Upper lobe of left lung (tissue), 6 donors: Measurements from ENCODE around the gene ERG. TPM values are rescaled to one million over a fixed set of nuclear protein-coding genes. Genes with fewer than 3 reads are reported as not detected.

Experiments used
- ATAC-seq, 2 donors: fragments of 200-7000 bp; cut with Tn5 transposase; one replicate each; pipeline ENCODE4 v1.9.1; 2022; ENCODE audit warnings: mild to moderate bottlenecking in 2 of 2, moderate library complexity in 2 of 2; ENCODE audit not compliant: low FRiP score in 2 of 2
- DNase-seq, 2 donors: peaks; one replicate each; pipeline ENCODE4 v3.0.0-alpha.2; 2019 to 2020
- H3K27ac ChIP-seq, 4 donors: fragments of 200-600 bp; sonication (generic); one replicate each; pipeline ENCODE4 v1.5.1; 2016 to 2019
- H3K27me3 ChIP-seq, 4 donors: fragments of 200-600 bp; sonication (generic); one replicate each; pipeline ENCODE4 v1.5.1; 2017 to 2019
- H3K36me3 ChIP-seq, 4 donors: fragments of 200-600 bp; sonication (generic); one replicate each; pipeline ENCODE4 v1.5.1; 2016 to 2019
- H3K4me1 ChIP-seq, 4 donors: fragments of 200-600 bp; sonication (generic); one replicate each; pipeline ENCODE4 v1.5.1; 2018 to 2019
- H3K4me3 ChIP-seq, 4 donors: fragments of 200-600 bp; sonication (generic); one replicate each; pipeline ENCODE4 v1.5.1; 2017 to 2019; ENCODE audit warnings: mild to moderate bottlenecking in 2 of 4, moderate library complexity in 1 of 4
- H3K9me3 ChIP-seq, 4 donors: fragments of 200-600 bp; sonication (generic); one replicate each; pipeline ENCODE4 v1.5.1; 2018 to 2019
- CTCF ChIP-seq, 6 experiments: fragments of 450-650 bp in 4 of 6; fragments of 200-600 bp in 2 of 6; sonication (generic) in 2 of 6; IDR thresholded peaks; one replicate each; pipeline ENCODE4 v1.5.1; 2016 to 2019; ENCODE audit warnings: antibody characterized with exemption in 6 of 6
- EP300 ChIP-seq, 4 donors: sonication (generic); formaldehyde crosslinking; IDR thresholded peaks; one replicate each; pipeline ENCODE4 v1.5.1; 2017; ENCODE audit warnings: antibody characterized with exemption in 4 of 4, control low read depth in 2 of 4
- POLR2A ChIP-seq, 4 donors: fragments of 450-650 bp; IDR thresholded peaks; one replicate each; pipeline ENCODE4 v1.5.1; 2016 to 2017; ENCODE audit warnings: antibody characterized with exemption in 4 of 4, mild to moderate bottlenecking in 2 of 4
- POLR2AphosphoS5 ChIP-seq, 2 donors: sonication (generic); formaldehyde crosslinking; IDR thresholded peaks; one replicate each; pipeline ENCODE4 v1.5.1; 2017; ENCODE audit warnings: antibody characterized with exemption in 2 of 2
- WGBS, 2 donors: methylation state at CpG; one replicate each; pipeline ENCODE4 v1.1.5; 2017 to 2018; 5-methylcytosine and 5-hydroxymethylcytosine counted together
- total RNA-seq, 6 donors: library from RNA; depleted of rRNA in 4 of 6; stranded (reverse); fragments of >200 nt in 4 of 6; gene quantifications; one replicate each; pipeline versions ENCODE4 v1.1.0 to v1.2.1, GENCODE V29; 2016 to 2021
- donor health status: DM: no; HTN: no; CAD: no; lungs with moderate emphysema.
- donor health status: DM: no; HTN: yes; CAD: no; lungs with severe emphysema.

The ERG gene
- total RNA-seq, 6 donors from 2014 or later = 14.7 to 38.9 (median 18.1) TPM

- H3K27ac ChIP-seq = peak overlapping the region in 1 of 4 donors; percentile 9
- DNase-seq (no peak), ATAC-seq (no peak)
Observed at GRCh38 chr21:38448671-38449385, 49.4 kb downstream of the ERG start.

GRCh38 chr21:38447611-38448010 lies 50.7 kb downstream of the ERG start:
- H3K9me3 ChIP-seq = no peaks in the 10 kb centered on the region
- H3K4me1 ChIP-seq = peaks cover 4 to 10% (median 6%) of the 10 kb centered on the region in 4 donors
- no peak overlapping the region for H3K4me3 ChIP-seq
- ATAC-seq = no peak
- DNase-seq = no peak
- H3K27me3 ChIP-seq = no peaks in the 10 kb centered on the region
- WGBS, 2 donors = 37 to 54% methylated on average over 3 of the region's 3 CpGs
- peak overlapping the region in 1 of 4 donors; percentile 1 for H3K27ac ChIP-seq
- H3K36me3 ChIP-seq = no peaks in the 10 kb centered on the region
- TF ChIP-seq POLR2A (IDR thresholded peaks at IDR 0.05) = no peak
- no peak for TF ChIP-seq CTCF (IDR thresholded peaks at IDR 0.05)
- no peak for TF ChIP-seq EP300 (IDR thresholded peaks at IDR 0.05)

More at GRCh38 chr21:38448671-38449385, 49.4 kb downstream of the ERG start:
- Histone ChIP-seq H3K4me1 (peaks cover 0 to 10% (median 6%) of the 10 kb centered on the region in 4 donors), H3K36me3 (no peaks in the 10 kb centered on the region), H3K27me3 (no peaks in the 10 kb centered on the region), H3K9me3 (no peaks in the 10 kb centered on the region), H3K4me3 (no peak overlapping the region)
- WGBS, 2 donors = 37 to 39% methylated on average over 5 of the region's 5 CpGs
- no peak for TF ChIP-seq POLR2AphosphoS5 (IDR thresholded peaks at IDR 0.05)
- no peak for TF ChIP-seq POLR2A (IDR thresholded peaks at IDR 0.05)
- TF ChIP-seq CTCF (IDR thresholded peaks at IDR 0.05) = no peak
- no peak for TF ChIP-seq EP300 (IDR thresholded peaks at IDR 0.05)

- no peak overlapping the region for H3K4me3 ChIP-seq
- no peaks in the 10 kb centered on the region for H3K9me3 ChIP-seq
- H3K27ac ChIP-seq = peak overlapping the region in 1 of 4 donors; percentile 12
- H3K4me1 ChIP-seq = peaks cover 16 to 25% (median 22%) of the 10 kb centered on the region in 4 donors
- ATAC-seq (no peak), DNase-seq (no peak)
- H3K27me3 ChIP-seq = no peaks in the 10 kb centered on the region
- no peaks in the 10 kb centered on the region for H3K36me3 ChIP-seq
- TF ChIP-seq POLR2A (IDR thresholded peaks at IDR 0.05) (no peak), CTCF (IDR thresholded peaks at IDR 0.05) (no peak), EP300 (IDR thresholded peaks at IDR 0.05) (no peak), POLR2AphosphoS5 (IDR thresholded peaks at IDR 0.05) (no peak)
- WGBS, 2 donors = 52 to 55% methylated on average over 6 of the region's 6 CpGs
Observed at GRCh38 chr21:38444691-38445090, 53.6 kb downstream of the ERG start.

- no peak overlapping the region for H3K4me3 ChIP-seq
- no peak for DNase-seq
- H3K36me3 ChIP-seq = no peaks in the 10 kb centered on the region
- no peak for TF ChIP-seq POLR2A (IDR thresholded peaks at IDR 0.05)
- no peak for TF ChIP-seq POLR2AphosphoS5 (IDR thresholded peaks at IDR 0.05)
- TF ChIP-seq EP300 (IDR thresholded peaks at IDR 0.05) = no peak
- TF ChIP-seq CTCF (IDR thresholded peaks at IDR 0.05) = no peak
- 60 to 75% methylated on average over 8 of the region's 8 CpGs for WGBS, 2 donors
- H3K9me3 ChIP-seq = no peaks in the 10 kb centered on the region
- H3K27me3 ChIP-seq = no peaks in the 10 kb centered on the region
- peak overlapping the region in 2 of 4 donors; percentile 35 to 65 for H3K27ac ChIP-seq
- H3K4me1 ChIP-seq = peaks cover 24 to 33% (median 30%) of the 10 kb centered on the region in 4 donors
- no peak for ATAC-seq
Observed at GRCh38 chr21:38443110-38443509, 55.2 kb downstream of the ERG start.

- WGBS, 2 donors = 88 to 91% methylated on average over 1 to 2 of the region's 2 CpGs
- DNase-seq (no peak), ATAC-seq (no peak)
- Histone ChIP-seq H3K4me1 (peaks cover 24 to 36% (median 33%) of the 10 kb centered on the region in 4 donors), H3K27me3 (no peaks in the 10 kb centered on the region), H3K36me3 (no peaks in the 10 kb centered on the region), H3K9me3 (no peaks in the 10 kb centered on the region), H3K27ac (peak overlapping the region in 1 of 4 donors; percentile 13), H3K4me3 (no peak overlapping the region)
- TF ChIP-seq EP300 (IDR thresholded peaks at IDR 0.05) = no peak
- no peak for TF ChIP-seq CTCF (IDR thresholded peaks at IDR 0.05)
Observed at GRCh38 chr21:38441153-38441552, 57.1 kb downstream of the ERG start.
